Glutamatergic neuron (in vitro differentiated cells): ENCODE data around the gene HGS. TPM values are rescaled to one million over a fixed set of nuclear protein-coding genes. Genes with fewer than 3 reads are reported as not detected.

Experiments
- DNase-seq: peaks from one replicate; pipeline ENCODE4 v3.0.0; 2022
- H3K27ac Mint-ChIP-seq: one replicate; pipeline ENCODE4 v1.8.0; 2020; ENCODE audit warnings: mild to moderate bottlenecking, mixed read lengths, inconsistent platforms; ENCODE audit not compliant: unreplicated experiment
- H3K27me3 Mint-ChIP-seq: one replicate; pipeline ENCODE4 v1.8.0; 2020; ENCODE audit warnings: mild to moderate bottlenecking, moderate library complexity, mixed read lengths, inconsistent platforms; ENCODE audit not compliant: unreplicated experiment
- H3K36me3 Mint-ChIP-seq: one replicate; pipeline ENCODE4 v1.8.0; 2020; ENCODE audit warnings: mild to moderate bottlenecking, mixed read lengths, inconsistent platforms; ENCODE audit not compliant: unreplicated experiment
- H3K4me1 Mint-ChIP-seq: one replicate; pipeline ENCODE4 v1.8.0; 2020; ENCODE audit warnings: mild to moderate bottlenecking, low read depth, mixed read lengths, inconsistent platforms; ENCODE audit not compliant: unreplicated experiment
- H3K4me3 Mint-ChIP-seq: one replicate; pipeline ENCODE4 v1.8.0; 2020; ENCODE audit warnings: mild to moderate bottlenecking, mixed read lengths, inconsistent platforms; ENCODE audit not compliant: unreplicated experiment
- H3K9me3 Mint-ChIP-seq: one replicate; pipeline ENCODE4 v1.8.0; 2020; ENCODE audit warnings: mild to moderate bottlenecking, moderate library complexity, mixed read lengths, inconsistent platforms; ENCODE audit not compliant: unreplicated experiment
- total RNA-seq: library from RNA; stranded (reverse); fragmentation: NEBNext Ultra II Directional; extraction: Animal tissue kit (Norgen Biotek cat#: 25700); gene quantifications from one replicate; pipeline ENCODE4 v1.2.1, GENCODE V29; 2021; ENCODE audit not compliant: unreplicated experiment
- TF ChIP-seq, protein P1 (sequence below): fragments of 200-600 bp; sonication (generic); IDR thresholded peaks from one replicate; pipeline ENCODE4 v1.5.0; 2021; ENCODE audit not compliant: partially characterized antibody, unreplicated experiment

The HGS gene
- total RNA-seq, 1 donor from 2014 or later: 167 TPM

DNA sequence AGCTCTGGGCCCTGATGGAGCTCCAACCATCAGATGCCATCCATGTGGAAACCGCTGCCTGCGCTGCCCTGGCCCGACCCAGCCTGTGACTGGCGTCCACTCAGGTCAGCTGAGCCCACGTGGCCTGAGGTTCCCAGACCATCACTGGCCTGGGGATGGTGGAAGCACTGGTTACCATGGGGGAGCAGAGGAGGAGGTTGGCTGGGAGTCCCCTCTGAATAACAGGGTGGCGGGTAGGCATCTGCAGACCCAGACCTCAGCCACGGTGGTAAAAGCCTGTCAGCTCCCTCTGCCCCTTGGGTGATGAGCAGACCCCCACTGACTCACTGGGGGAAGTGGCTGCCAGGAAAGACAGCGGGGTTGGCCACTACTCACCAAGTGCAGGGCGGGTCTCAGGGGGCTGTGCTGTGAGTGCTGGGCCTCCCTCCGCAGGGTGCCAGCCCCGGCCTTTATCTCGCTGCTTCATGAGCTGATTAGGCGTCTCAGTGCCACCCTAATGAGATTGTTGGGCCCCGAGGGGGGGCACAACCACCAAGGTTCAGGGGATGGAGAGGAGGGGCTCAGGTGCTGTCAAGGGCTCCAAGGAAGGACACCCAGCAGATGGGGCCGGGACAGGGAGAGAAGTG, 27.6 kb upstream of the HGS start, which contains the start of gene PDE6G:
PDE6G (minus strand) TSS at position 425 of the 626 bp plus-strand sequence. CDS start 3,237 bp downstream, outside the sequence.
- H3K4me3 Mint-ChIP-seq: no peak within 1 kb of the TSS
- TF ChIP-seq, protein P1, sequence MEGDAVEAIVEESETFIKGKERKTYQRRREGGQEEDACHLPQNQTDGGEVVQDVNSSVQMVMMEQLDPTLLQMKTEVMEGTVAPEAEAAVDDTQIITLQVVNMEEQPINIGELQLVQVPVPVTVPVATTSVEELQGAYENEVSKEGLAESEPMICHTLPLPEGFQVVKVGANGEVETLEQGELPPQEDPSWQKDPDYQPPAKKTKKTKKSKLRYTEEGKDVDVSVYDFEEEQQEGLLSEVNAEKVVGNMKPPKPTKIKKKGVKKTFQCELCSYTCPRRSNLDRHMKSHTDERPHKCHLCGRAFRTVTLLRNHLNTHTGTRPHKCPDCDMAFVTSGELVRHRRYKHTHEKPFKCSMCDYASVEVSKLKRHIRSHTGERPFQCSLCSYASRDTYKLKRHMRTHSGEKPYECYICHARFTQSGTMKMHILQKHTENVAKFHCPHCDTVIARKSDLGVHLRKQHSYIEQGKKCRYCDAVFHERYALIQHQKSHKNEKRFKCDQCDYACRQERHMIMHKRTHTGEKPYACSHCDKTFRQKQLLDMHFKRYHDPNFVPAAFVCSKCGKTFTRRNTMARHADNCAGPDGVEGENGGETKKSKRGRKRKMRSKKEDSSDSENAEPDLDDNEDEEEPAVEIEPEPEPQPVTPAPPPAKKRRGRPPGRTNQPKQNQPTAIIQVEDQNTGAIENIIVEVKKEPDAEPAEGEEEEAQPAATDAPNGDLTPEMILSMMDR: no peak
- no peaks in the 10 kb centered on the region for H3K36me3 Mint-ChIP-seq
- H3K27ac Mint-ChIP-seq: no peak within 1 kb of the TSS
- DNase-seq: no peak
- peaks cover 5% of the 10 kb centered on the region for H3K27me3 Mint-ChIP-seq
- peaks cover 5% of the 10 kb centered on the region for H3K9me3 Mint-ChIP-seq
- peaks cover 6% of the 10 kb centered on the region for H3K4me1 Mint-ChIP-seq

- TF ChIP-seq, protein P1: no peak
- H3K4me3 Mint-ChIP-seq: no peak overlapping the region
- peaks cover 4% of the 10 kb centered on the region for H3K27me3 Mint-ChIP-seq
- H3K36me3 Mint-ChIP-seq: no peaks in the 10 kb centered on the region
- H3K4me1 Mint-ChIP-seq: peaks cover 4% of the 10 kb centered on the region
- DNase-seq: no peak
- H3K27ac Mint-ChIP-seq: no peak overlapping the region
- peaks cover 2% of the 10 kb centered on the region for H3K9me3 Mint-ChIP-seq
Observed at GRCh38 chr17:81656835-81657234, 27.0 kb upstream of the HGS start.

GRCh38 chr17:81659038-81659437, 24.8 kb upstream of the HGS start:
- H3K4me1 Mint-ChIP-seq: peaks cover 3% of the 10 kb centered on the region

GRCh38 chr17:81660441-81660840, 23.4 kb upstream of the HGS start:
- Mint-ChIP-seq H3K4me1 (peaks cover 5% of the 10 kb centered on the region), H3K9me3 (peaks cover 4% of the 10 kb centered on the region), H3K36me3 (no peaks in the 10 kb centered on the region), H3K27me3 (no peaks in the 10 kb centered on the region), H3K27ac (no peak overlapping the region), H3K4me3 (no peak overlapping the region)
- DNase-seq: no peak
- TF ChIP-seq, protein P1: no peak

More at GRCh38 chr17:81659038-81659437, 24.8 kb upstream of the HGS start:
- no peaks in the 10 kb centered on the region for H3K27me3 Mint-ChIP-seq
- H3K9me3 Mint-ChIP-seq: peaks cover 3% of the 10 kb centered on the region
- H3K4me3 Mint-ChIP-seq: no peak overlapping the region
- no peaks in the 10 kb centered on the region for H3K36me3 Mint-ChIP-seq
- no peak for DNase-seq
- no peak overlapping the region for H3K27ac Mint-ChIP-seq
- TF ChIP-seq, protein P1: no peak

GRCh38 chr17:81662002-81662401, 21.8 kb upstream of the HGS start:
- DNase-seq: no peak
- Mint-ChIP-seq H3K27me3 (peaks cover under 1% of the 10 kb centered on the region), H3K4me1 (peaks cover 13% of the 10 kb centered on the region), H3K9me3 (peaks cover 4% of the 10 kb centered on the region), H3K4me3 (no peak overlapping the region), H3K27ac (no peak overlapping the region), H3K36me3 (no peaks in the 10 kb centered on the region)
- TF ChIP-seq, protein P1: no peak
